Measurements from ENCODE around the gene CNTF. TPM values are rescaled to one million over a fixed set of nuclear protein-coding genes. Genes with fewer than 3 reads are reported as not detected.
A peak's percentile ranks its signal among the peaks of the same experiment; 100 is the strongest.

Gene CNTF
- polyA plus RNA-seq, 1 of the 3 experiments (the other 2 are of a cell fraction): 0.87 TPM

DNA sequence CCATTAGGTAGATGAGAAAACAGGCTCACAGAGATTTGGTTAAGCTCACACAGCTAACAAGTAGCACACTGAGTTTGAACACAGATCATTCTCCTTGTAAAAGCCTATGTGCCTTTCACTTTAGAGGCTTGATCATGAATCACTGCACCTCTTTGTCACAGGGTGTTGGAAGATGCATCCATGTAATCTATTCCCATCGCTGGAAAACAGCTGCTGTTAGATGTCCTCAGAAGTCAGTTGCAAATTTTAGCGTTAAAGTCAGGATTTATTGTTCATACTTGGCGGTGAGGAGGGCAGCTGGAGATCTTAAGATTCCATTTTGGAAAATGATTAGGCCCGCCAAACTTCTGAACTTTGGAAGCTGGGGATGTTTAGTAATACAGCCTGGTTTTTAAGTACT is 2.6 kb downstream of the CNTF start:
- no peaks in the 10 kb centered on the region for H3K9me3 ChIP-seq
- no peak overlapping the region for H3K4me3 ChIP-seq (ENCODE audit: low read depth in 2 of 2, low read length in 1 of 2)
- DNase-seq: no peak
- H3K27me3 ChIP-seq (ENCODE audit: insufficient read depth): no peaks in the 10 kb centered on the region
- no peak overlapping the region for H3K4me2 ChIP-seq
- 91% methylated on average over 4 of the region's 4 CpGs for WGBS (ENCODE audit: low lambda C conversion rate)
- H4K20me1 ChIP-seq (ENCODE audit: insufficient read depth): no peaks in the 10 kb centered on the region
- H3F3A ChIP-seq (replicated peaks; ENCODE audit: insufficient read depth): peaks cover 14% of the 10 kb centered on the region
- ChIA-PET POLR2A (no interaction called here), CTCF (interaction anchor here (0.7 kb wide), 1 partner anchor 11 kb away, joined by 3 read pairs; no protein-coding TSS in a partner anchor)
- no peaks in the 10 kb centered on the region for H3K9me2 ChIP-seq
- TF ChIP-seq RAD21 (IDR thresholded peaks at IDR 0.05; ENCODE audit: low read length) (no peak), GATA2 (CRISPR knock-in tag; IDR thresholded peaks at IDR 0.05) (no peak), NFIC (IDR thresholded peaks at IDR 0.05; ENCODE audit: borderline replicate concordance) (no peak)
- TF ChIP-seq, protein P1, sequence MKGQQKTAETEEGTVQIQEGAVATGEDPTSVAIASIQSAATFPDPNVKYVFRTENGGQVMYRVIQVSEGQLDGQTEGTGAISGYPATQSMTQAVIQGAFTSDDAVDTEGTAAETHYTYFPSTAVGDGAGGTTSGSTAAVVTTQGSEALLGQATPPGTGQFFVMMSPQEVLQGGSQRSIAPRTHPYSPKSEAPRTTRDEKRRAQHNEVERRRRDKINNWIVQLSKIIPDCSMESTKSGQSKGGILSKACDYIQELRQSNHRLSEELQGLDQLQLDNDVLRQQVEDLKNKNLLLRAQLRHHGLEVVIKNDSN (IDR thresholded peaks at IDR 0.05; ENCODE audit: borderline replicate concordance, low read depth): no peak
- peaks cover 0 to 17% of the 10 kb centered on the region in 2 experiments; a peak in 3 of 4 replicates for H3K4me1 ChIP-seq (ENCODE audit: control insufficient read depth in 1 of 2, insufficient read depth in 2 of 2, low read depth in 1 of 2, low read length in 1 of 2)
- no peak overlapping the region for H2AFZ ChIP-seq (ENCODE audit: low read depth)
- no peak overlapping the region for H3K27ac ChIP-seq (ENCODE audit: low read depth in 2 of 2, low read length in 1 of 2)
- peaks cover 40 to 60% of the 10 kb centered on the region in 2 experiments for H3K36me3 ChIP-seq (replicated peaks in 1 of 2; ENCODE audit: control insufficient read depth in 1 of 2, insufficient read depth in 2 of 2, low read length in 1 of 2)
- no peak overlapping the region for H3K9ac ChIP-seq
- H3K79me2 ChIP-seq (ENCODE audit: insufficient read depth): 0 out of 2 replicates have a peak, but pooled peaks cover 11% of the 10 kb centered on the region

DNA sequence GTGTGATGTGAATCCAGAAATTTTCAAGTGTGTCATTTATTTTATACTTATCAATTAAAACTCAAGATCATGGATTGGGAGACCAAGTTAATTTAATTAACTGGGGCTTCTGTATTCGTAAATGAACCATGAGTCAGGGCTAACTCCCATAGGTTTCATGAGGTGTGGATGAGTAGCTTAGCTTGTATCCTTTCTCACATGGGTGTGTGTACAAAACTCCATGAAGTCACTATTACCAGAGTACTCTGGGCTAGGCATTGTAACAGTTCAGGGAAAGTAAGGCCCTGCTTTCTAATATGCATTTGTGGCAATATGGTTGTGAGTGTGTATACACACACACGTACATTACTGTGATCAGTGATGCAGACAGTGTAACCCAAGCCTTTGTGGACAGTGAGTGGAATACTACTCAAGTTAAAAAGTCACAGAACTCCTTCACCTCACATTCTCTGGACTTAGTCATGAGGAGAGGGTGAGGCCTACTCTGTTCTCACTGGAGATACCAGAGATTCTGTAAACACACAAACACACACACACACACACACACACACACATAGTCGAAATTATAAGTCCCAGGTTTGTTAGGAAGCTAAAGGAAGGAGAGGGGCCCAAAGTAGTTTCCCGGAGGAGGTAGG is 3.5 kb downstream of the CNTF start:
- CTCF ChIA-PET: interaction anchor here (0.7 to 4.1 kb wide), 3 partner anchors 10 to 58 kb away, joined by 3 to 33 read pairs (median 3); no protein-coding TSS in a partner anchor
- Histone ChIP-seq H3K4me3 (ENCODE audit: low read depth in 2 of 2, low read length in 1 of 2) (no peak overlapping the region), H3K79me2 (ENCODE audit: insufficient read depth) (0 out of 2 replicates have a peak, but pooled peaks cover 7% of the 10 kb centered on the region), H3K9me3 (no peaks in the 10 kb centered on the region), H3K9me2 (no peaks in the 10 kb centered on the region), H3F3A (replicated peaks; ENCODE audit: insufficient read depth) (peaks cover 14% of the 10 kb centered on the region), H3K9ac (no peak overlapping the region), H4K20me1 (ENCODE audit: insufficient read depth) (no peaks in the 10 kb centered on the region), H2AFZ (ENCODE audit: low read depth) (no peak overlapping the region), H3K4me2 (no peak overlapping the region), H3K27me3 (ENCODE audit: insufficient read depth) (no peaks in the 10 kb centered on the region), H3K36me3 (replicated peaks in 1 of 2; ENCODE audit: control insufficient read depth in 1 of 2, insufficient read depth in 2 of 2, low read length in 1 of 2) (peaks cover 32 to 51% of the 10 kb centered on the region in 2 experiments), H3K4me1 (ENCODE audit: control insufficient read depth in 1 of 2, insufficient read depth in 2 of 2, low read depth in 1 of 2, low read length in 1 of 2) (peaks cover 0 to 17% of the 10 kb centered on the region in 2 experiments; a peak in 3 of 4 replicates), H3K27ac (ENCODE audit: low read depth in 2 of 2, low read length in 1 of 2) (peak overlapping the region in 1 of 2 experiments; percentile 62; a peak in 2 of 4 replicates)
- 86% methylated on average over 4 of the region's 4 CpGs for WGBS (ENCODE audit: low lambda C conversion rate)
- POLR2A ChIA-PET: no interaction called here
- no peak for DNase-seq
- TF ChIP-seq EZH2phosphoT487 (IDR thresholded peaks at IDR 0.05; ENCODE audit: borderline replicate concordance, low read depth) (no peak), MXI1 (IDR thresholded peaks at IDR 0.05; ENCODE audit: low read depth, low read length) (no peak), ELF1 (IDR thresholded peaks at IDR 0.05) (no peak), SMC3 (IDR thresholded peaks at IDR 0.05; ENCODE audit: low read depth, low read length) (no peak), FOXM1 (IDR thresholded peaks at IDR 0.05; ENCODE audit: low read depth) (no peak), TAF1 (IDR thresholded peaks at IDR 0.05; ENCODE audit: borderline replicate concordance, low read depth, low read length) (no peak), CHD2 (IDR thresholded peaks at IDR 0.05; ENCODE audit: low read length, partially characterized antibody) (no peak), RAD21 (IDR thresholded peaks at IDR 0.05; ENCODE audit: low read length) (no peak)
- TF ChIP-seq, protein P2, sequence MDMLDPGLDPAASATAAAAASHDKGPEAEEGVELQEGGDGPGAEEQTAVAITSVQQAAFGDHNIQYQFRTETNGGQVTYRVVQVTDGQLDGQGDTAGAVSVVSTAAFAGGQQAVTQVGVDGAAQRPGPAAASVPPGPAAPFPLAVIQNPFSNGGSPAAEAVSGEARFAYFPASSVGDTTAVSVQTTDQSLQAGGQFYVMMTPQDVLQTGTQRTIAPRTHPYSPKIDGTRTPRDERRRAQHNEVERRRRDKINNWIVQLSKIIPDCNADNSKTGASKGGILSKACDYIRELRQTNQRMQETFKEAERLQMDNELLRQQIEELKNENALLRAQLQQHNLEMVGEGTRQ (IDR thresholded peaks at IDR 0.05; ENCODE audit: borderline replicate concordance, low read depth, low read length): no peak
- TF ChIP-seq, protein P3, sequence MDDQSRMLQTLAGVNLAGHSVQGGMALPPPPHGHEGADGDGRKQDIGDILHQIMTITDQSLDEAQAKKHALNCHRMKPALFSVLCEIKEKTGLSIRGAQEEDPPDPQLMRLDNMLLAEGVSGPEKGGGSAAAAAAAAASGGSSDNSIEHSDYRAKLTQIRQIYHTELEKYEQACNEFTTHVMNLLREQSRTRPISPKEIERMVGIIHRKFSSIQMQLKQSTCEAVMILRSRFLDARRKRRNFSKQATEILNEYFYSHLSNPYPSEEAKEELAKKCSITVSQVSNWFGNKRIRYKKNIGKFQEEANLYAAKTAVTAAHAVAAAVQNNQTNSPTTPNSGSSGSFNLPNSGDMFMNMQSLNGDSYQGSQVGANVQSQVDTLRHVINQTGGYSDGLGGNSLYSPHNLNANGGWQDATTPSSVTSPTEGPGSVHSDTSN (IDR thresholded peaks at IDR 0.05): no peak

Data from SK-N-SH (cell line).